HK-2 (cell line): ENCODE results near the gene PIGB.
"Not testable (repeated sequence)": the region's sequence is repeated elsewhere in the genome, so short reads cannot be mapped to it uniquely, and the experiment has no call there.

Source experiments
- DNase-seq: peaks from one replicate; pipeline ENCODE4 v3.0.0-alpha.2; 2018; ENCODE audit not compliant: unreplicated experiment

PIGB gene

GRCh38 chr15:55379095-55379494 lies 60.1 kb downstream of the PIGB start:
- DNase-seq = no peak

- DNase-seq = no peak
Observed at GRCh38 chr15:55381595-55381994, 62.6 kb downstream of the PIGB start.

- no peak for DNase-seq
Observed at GRCh38 chr15:55383687-55384086, 64.7 kb downstream of the PIGB start.

- DNase-seq = no peak
Observed at GRCh38 chr15:55387027-55387426, 68.0 kb downstream of the PIGB start.

GRCh38 chr15:55389264-55389607 lies 70.2 kb downstream of the PIGB start:
- no peak for DNase-seq

- DNase-seq = no peak
Observed at GRCh38 chr15:55394694-55395093, 75.7 kb downstream of the PIGB start.

- DNase-seq = no peak
Observed at GRCh38 chr15:55398243-55398642, 79.2 kb downstream of the PIGB start.

GRCh38 chr15:55400050-55400449 lies 81.0 kb downstream of the PIGB start:
- DNase-seq = not testable (repeated sequence)

- DNase-seq = no peak
Observed at GRCh38 chr15:55401786-55402246, 82.8 kb downstream of the PIGB start.

- DNase-seq = no peak
Observed at GRCh38 chr15:55402707-55403106, 83.7 kb downstream of the PIGB start.

GRCh38 chr15:55403531-55403930 lies 84.5 kb downstream of the PIGB start:
- DNase-seq = no peak
